ENCODE measurements around the gene SCAMP4.

The SCAMP4 gene

GRCh38 chr19:1942078-1942933, 37.1 kb downstream of the SCAMP4 start:
- peak; percentile 75 for DNase-seq

GRCh38 chr19:1942934-1943555, 37.8 kb downstream of the SCAMP4 start:
- DNase-seq, result no peak

- no peak for DNase-seq
Measured at GRCh38 chr19:1943661-1944087, 38.5 kb downstream of the SCAMP4 start.

GRCh38 chr19:1944088-1944915, 39.1 kb downstream of the SCAMP4 start:
- DNase-seq, result no peak

GRCh38 chr19:1944916-1945561, 39.8 kb downstream of the SCAMP4 start:
- DNase-seq, result no peak

- peak; percentile 18 for DNase-seq
Measured at GRCh38 chr19:1945899-1946298, 40.7 kb downstream of the SCAMP4 start.

GRCh38 chr19:1947651-1948209, 42.5 kb downstream of the SCAMP4 start:
- no peak for DNase-seq

GRCh38 chr19:1949304-1950101, 44.3 kb downstream of the SCAMP4 start:
- DNase-seq, result no peak

GRCh38 chr19:1950640-1951039, 45.4 kb downstream of the SCAMP4 start:
- no peak for DNase-seq

GRCh38 chr19:1952635-1953034, 47.4 kb downstream of the SCAMP4 start:
- no peak for DNase-seq

GRCh38 chr19:1953037-1953436, 47.8 kb downstream of the SCAMP4 start:
- DNase-seq, result no peak

- no peak for DNase-seq
Measured at GRCh38 chr19:1953441-1954094, 48.4 kb downstream of the SCAMP4 start.

- DNase-seq, result no peak
Measured at GRCh38 chr19:1954532-1954933, 49.3 kb downstream of the SCAMP4 start.

- no peak for DNase-seq
Measured at GRCh38 chr19:1955171-1956121, 50.2 kb downstream of the SCAMP4 start.

GRCh38 chr19:1956122-1956494, 50.9 kb downstream of the SCAMP4 start:
- DNase-seq, result no peak

GRCh38 chr19:1956868-1957492, 51.8 kb downstream of the SCAMP4 start:
- no peak for DNase-seq

- DNase-seq, result no peak
Measured at GRCh38 chr19:1957562-1958248, 52.5 kb downstream of the SCAMP4 start.

GRCh38 chr19:1959928-1960589, 54.9 kb downstream of the SCAMP4 start:
- DNase-seq, result no peak

All from EL (cell line).